ENCODE data around the gene ZNF284.

DNA sequence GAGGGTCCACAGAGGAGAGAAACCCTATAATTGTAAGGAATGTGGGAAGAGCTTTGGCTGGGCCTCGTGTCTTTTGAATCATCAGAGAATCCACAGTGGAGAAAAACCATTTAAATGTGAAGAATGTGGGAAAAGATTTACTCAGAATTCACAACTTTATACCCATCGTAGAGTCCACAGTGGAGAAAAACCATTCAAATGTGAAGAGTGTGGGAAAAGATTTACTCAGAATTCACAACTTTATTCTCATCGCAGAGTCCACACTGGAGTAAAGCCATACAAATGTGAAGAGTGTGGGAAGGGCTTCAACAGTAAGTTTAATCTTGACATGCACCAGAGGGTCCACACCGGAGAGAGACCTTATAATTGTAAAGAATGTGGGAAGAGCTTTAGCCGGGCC is 60.0 kb downstream of the ZNF284 start:
- TF ChIP-seq, protein P1, sequence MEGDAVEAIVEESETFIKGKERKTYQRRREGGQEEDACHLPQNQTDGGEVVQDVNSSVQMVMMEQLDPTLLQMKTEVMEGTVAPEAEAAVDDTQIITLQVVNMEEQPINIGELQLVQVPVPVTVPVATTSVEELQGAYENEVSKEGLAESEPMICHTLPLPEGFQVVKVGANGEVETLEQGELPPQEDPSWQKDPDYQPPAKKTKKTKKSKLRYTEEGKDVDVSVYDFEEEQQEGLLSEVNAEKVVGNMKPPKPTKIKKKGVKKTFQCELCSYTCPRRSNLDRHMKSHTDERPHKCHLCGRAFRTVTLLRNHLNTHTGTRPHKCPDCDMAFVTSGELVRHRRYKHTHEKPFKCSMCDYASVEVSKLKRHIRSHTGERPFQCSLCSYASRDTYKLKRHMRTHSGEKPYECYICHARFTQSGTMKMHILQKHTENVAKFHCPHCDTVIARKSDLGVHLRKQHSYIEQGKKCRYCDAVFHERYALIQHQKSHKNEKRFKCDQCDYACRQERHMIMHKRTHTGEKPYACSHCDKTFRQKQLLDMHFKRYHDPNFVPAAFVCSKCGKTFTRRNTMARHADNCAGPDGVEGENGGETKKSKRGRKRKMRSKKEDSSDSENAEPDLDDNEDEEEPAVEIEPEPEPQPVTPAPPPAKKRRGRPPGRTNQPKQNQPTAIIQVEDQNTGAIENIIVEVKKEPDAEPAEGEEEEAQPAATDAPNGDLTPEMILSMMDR (IDR thresholded peaks at IDR 0.05): no peak
- no peak for TF ChIP-seq POLR2A (IDR thresholded peaks at IDR 0.05)
